GM18858 (cell line): ENCODE data around the gene MRPS34.

Experiments
- ATAC-seq: cut with Tn5 transposase; IDR thresholded peaks from one replicate; pipeline ENCODE4 v1.9.1; 2021; ENCODE audit not compliant: unreplicated experiment

Gene MRPS34

GRCh38 chr16:1782408-1783264, 9.7 kb upstream of the MRPS34 start, which contains the start of the genes NUBP2 and SPSB3:
Gene NUBP2, plus strand, starts transcription at chr16:1782960. Its CDS starts 61 bp downstream, at chr16:1783021.
Gene SPSB3, minus strand, starts transcription at chr16:1782571. Its CDS starts 1,088 bp downstream, at chr16:1781483.
- ATAC-seq = peak; percentile 75

DNA sequence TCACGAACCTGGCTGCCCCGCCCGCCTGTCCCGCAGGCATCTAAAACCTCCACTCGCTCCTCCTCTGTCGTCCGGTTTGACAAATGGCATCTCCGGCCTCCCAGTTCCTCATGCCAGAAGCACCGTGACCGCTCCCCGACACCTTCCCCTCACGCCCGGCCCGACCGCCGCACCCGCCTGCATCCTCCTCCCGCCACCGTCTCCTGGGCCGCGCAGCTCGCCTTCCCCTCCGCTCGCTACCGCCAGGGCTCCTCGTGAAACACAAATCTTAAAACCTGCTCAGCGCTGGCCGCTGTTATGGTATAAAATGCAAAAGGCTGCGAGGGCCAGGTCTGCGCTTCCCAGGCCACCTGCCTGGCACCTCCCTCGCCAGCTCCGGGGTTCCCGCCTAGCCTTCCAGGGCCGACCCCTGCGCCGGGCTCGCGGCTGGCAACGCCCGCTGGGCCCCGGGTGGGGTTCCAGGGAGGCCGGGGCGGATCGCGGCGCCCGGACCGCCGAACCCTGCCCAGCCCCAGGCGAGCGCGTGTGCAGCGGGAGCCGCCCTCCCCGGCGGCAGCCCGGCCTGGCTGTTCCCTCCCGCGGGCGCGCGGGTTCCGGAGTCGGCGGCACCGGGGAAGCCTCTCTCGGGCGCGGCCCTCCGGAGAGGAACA, 8.9 kb upstream of the MRPS34 start:
- ATAC-seq = peak; percentile 9

DNA sequence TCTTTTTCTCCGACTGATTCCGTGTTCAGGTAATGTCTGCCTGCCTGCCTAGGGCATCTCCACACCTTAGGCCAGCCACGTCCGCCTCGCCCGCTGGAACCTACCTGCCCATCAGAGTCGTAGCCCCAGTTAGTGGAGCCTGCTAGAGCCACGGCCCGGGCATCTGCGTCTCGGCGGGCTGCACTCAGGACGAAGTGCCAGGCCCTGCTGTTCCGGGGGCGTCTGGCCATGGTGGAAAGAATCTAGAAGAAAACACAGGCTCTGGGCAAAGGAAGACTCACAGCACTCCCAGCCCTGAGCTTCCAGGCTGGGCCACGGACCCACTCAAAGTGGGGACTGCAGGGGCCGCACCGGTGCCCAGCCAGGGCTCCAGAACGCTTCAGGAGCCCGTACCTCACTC, 8.3 kb upstream of the MRPS34 start:
- ATAC-seq = no peak

GRCh38 chr16:1780677-1781072, 7.7 kb upstream of the MRPS34 start:
- no peak for ATAC-seq

- ATAC-seq = no peak
These were observed 7.1 kb upstream of the MRPS34 start for GRCh38 chr16:1779741-1780676.

GRCh38 chr16:1779234-1779701, 6.3 kb upstream of the MRPS34 start:
- no peak for ATAC-seq

- no peak for ATAC-seq
These were observed 5.6 kb upstream of the MRPS34 start for GRCh38 chr16:1778200-1779179.

DNA sequence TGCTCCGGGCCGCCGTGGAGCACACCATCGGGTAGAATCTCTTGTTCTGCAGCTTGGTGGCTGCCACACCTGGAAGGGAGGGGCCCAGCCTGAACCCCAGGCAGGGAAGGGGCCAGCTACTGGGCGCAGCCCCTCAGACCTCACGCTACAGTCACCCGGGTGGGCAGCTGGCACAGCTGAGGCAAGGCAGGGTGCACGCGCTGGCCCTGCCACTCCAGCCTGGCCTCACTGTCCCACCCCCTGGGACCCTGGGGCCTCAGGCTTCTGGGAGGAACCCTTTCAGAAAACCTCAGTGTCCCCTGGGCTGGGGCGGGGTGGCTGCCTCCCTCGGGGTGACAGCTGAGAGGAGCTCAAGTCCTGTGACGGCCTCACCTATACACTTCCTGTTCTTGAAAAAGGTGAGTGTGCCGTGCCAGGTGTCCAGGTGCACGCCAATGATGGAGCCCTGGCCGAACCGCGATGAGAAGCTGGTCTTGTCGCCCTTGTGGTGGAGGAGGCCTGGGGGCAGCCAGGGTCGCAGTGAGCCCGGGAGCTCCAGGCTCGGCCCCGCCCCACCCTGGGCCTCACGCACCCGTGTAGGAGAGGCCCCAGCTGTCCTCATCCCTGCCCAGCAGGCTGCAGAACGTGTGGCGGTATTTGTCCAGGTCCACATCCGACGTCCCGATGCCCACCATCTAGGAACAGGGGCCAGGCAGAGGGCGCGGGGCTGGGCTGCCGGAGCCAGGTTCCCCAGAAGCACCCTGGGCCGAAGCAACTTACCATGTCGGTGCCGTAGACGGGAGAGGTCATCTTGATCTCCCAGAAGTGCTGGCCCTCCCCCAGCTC, 4.7 kb upstream of the MRPS34 start:
- ATAC-seq = no peak

DNA sequence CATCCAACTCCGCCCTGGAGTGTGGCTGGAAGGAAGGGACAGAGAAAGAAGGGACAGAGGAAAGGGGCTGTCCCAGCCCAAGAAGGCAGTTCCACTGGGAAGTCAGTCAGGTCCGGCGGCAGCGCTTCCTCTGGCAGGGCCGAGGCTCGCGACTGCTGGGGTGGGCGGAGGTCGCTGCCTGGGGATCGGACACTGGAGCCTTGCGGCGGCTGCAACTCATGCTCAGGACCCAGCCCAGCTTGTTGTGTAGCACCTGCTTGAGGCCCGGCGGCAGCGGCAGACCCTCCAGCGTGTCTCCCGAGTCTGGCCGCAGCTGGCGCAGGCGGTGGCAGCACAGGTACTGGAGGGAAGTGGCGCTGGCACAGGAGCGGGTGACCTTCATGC, 4.0 kb upstream of the MRPS34 start:
- no peak for ATAC-seq

DNA sequence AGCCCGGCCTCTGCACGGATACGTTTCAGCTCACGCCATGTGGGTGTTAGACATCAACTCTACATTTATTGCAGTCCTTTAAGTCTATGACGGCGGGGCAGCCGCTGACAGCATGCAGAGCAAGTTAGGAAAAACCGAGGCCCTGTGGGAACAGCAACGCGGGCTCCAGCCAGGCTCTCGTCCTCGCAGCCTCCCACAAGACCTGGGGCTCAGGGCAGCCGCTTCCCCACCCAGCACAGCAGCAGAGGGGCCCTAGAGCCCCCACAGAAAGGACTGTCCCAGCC, 3.7 kb upstream of the MRPS34 start:
- ATAC-seq = no peak

DNA sequence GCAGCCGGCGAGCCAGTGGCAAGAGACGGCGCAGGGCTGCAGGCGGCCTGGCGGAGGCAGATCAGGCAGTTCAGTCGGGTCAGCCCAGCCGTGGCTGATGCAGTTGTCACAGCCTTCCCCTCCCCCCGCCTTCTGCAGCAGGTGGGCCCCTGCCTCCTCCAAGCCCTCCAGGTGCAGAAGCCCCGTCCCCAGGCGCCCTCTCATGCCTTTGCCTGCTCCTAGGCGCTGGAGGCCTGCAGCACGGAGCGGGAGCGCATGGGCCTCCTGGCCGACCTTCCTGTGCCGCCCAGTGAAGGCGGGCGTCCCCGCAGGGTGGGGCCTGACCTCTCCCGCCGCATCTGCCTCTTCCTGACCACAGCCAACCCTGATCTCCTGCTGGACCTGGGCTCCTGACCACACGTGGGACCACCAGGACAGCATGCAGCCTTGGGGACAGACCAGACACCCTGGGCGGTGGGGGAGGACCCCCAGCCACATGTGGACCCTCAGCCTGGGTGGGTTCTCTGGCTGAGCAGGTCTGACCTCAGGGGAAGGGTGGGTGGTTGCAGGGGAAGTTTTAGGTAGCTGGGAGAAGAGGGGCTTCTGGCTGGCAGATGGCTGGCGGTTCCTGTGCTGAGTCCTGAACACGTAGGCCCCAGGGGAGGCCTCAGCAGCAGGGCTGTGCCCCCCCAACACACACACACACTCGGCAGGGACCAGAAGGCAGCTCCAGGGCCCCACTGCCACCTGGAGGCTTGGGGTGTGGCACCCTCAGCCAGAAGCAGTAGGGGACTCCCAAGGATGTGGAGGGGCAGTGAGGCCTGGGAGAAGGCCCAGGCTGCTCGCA, 3.1 kb upstream of the MRPS34 start:
- no peak for ATAC-seq

GRCh38 chr16:1775006-1775845, 2.3 kb upstream of the MRPS34 start:
- ATAC-seq = no peak

DNA sequence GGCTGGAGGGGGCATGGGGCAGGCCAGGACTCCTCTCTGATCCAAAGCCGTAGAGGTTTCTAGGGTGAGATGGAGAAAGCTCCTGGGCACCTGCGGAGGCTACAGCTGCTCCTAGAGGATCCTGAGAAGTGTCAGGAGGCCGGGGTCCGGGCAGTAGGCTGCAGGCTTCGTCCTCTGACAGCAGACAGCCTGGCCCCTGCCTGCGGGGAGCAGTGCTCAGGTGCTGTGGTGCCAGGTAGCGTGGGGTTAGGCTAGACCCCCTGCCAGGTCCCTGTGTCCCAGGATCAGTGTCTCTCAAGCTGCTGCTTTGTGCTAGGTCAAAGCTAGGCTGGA, 1.5 kb upstream of the MRPS34 start:
- no peak for ATAC-seq

- no peak for ATAC-seq
These were observed 941 bp upstream of the MRPS34 start for GRCh38 chr16:1773703-1774447.

- no peak for ATAC-seq
These were observed 499 bp downstream of the MRPS34 start, which contains the start of gene EME2 for GRCh38 chr16:1772362-1772907. Gene EME2, plus strand, starts transcription at chr16:1772810. Its CDS starts 418 bp downstream, at chr16:1773228.

GRCh38 chr16:1771864-1772361, 1.0 kb downstream of the MRPS34 start:
- no peak for ATAC-seq
